ENCODE measurements around the gene DPH5.

DPH5 gene

GRCh38 chr1:101030881-101031280, 5.3 kb upstream of the DPH5 start:
- no peak for DNase-seq (ENCODE audit: low read depth, low spot score)

DNA sequence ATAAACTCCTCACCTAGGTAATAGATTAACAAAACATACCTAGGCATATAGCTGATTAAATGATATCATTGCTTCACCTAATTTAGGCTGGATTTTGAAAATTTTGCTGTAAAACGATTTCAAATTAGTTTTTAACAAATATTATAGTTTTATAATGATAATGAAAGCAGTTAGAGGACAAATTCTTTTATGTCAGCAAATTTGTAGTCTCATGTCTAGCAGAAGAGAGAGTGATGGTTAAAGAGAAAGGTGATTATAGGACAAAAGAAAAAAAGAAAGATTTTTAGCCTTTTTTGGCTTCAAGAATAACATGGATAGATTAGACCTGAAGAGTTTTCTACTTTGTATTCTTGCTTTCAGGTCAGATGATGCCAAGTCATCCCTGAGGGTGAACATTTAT, 3.6 kb upstream of the DPH5 start:
- DNase-seq (ENCODE audit: low read depth, low spot score), result no peak

DNA sequence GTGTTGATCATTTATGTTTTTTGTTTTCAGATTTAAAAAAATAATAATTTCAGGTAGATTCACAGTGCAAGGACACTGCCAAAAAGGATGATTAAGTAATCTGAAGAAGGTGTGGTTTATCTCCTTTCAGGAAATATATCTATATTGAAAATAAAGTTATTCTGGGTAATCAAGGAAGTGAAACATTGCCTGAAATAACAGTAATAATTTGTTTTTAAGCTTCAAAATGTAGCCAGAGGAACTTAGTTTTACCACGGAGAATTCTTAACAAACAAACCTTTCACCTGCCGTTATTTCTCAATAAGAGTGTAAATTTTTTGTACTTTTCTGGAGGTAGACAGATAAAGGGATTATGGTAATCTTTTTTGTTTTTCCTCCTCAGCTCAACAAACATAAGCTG, 2.9 kb upstream of the DPH5 start:
- DNase-seq (ENCODE audit: low read depth, low spot score), result no peak

DNA sequence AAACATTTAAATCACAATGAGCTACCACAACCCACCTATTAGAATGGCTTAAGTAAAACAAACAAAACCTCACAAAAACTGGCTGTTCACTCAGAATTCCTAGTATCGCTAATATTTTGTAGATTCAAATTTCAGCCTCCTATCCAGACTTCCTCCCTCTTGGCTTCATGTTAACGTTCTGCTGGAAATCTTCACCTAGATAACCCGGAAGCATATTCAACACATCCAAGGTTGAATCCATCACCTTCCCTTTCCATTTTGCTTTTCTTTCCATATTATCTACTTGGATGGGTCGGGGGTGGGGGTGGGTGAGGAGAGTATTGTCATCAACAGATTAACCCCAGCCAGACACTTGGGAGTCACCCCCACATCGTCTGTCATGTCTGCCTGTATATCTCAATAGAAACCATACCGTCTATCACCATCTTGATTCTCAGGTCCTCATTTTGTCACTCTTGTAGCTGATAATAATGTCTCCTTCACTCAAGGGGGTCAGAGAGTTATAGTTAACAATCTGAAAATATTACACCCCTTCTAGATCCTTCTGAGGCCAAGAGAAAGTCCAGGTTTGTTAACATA, 1.7 kb upstream of the DPH5 start:
- DNase-seq (ENCODE audit: low read depth, low spot score), result no peak

GRCh38 chr1:101026430-101026788, 825 bp upstream of the DPH5 start:
- no peak for DNase-seq (ENCODE audit: low read depth, low spot score)

DNA sequence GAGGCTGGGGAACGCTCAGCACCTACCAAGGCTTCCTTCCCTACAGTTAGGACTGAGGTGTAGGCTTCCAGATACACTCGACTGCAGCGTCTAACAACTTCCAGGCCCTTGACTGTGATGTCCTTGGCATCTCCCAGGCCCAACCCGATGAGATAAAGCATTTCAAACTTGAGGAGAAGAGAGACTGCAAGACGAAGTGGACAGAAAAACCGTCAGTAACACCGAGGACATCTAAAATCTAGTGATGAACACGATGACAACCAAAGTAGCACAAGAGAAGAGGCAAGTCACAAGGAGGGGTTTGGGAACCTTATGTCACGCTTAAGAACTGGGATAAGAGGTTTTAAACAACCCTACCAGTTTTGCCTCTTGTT, 314 bp downstream of the DPH5 start:
- DNase-seq (ENCODE audit: low read depth, low spot score), result no peak

- DNase-seq (ENCODE audit: low read depth, low spot score), result no peak
These were observed 3.3 kb downstream of the DPH5 start for GRCh38 chr1:101022294-101022693.

DNA sequence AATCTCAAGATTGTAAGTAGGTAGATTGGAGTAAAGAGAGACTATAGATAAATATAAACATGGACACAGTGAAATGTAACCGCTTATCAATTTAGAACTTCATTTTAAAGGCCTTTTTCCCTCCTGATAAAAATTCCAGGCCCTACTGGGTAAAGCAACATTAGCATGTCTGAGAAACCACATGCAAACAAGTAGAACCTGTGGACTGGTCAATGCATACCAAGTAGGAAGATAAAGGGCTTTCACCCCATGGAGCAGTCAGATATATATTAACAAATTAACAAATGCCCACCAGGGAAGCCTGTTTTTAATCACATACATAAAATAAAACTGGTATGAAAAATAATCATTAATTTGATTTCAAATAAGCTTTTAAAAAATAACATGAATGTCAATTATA, 8.1 kb downstream of the DPH5 start:
- no peak for DNase-seq (ENCODE audit: low read depth, low spot score)

GRCh38 chr1:101013776-101014175, 11.8 kb downstream of the DPH5 start:
- no peak for DNase-seq (ENCODE audit: low read depth, low spot score)

DNA sequence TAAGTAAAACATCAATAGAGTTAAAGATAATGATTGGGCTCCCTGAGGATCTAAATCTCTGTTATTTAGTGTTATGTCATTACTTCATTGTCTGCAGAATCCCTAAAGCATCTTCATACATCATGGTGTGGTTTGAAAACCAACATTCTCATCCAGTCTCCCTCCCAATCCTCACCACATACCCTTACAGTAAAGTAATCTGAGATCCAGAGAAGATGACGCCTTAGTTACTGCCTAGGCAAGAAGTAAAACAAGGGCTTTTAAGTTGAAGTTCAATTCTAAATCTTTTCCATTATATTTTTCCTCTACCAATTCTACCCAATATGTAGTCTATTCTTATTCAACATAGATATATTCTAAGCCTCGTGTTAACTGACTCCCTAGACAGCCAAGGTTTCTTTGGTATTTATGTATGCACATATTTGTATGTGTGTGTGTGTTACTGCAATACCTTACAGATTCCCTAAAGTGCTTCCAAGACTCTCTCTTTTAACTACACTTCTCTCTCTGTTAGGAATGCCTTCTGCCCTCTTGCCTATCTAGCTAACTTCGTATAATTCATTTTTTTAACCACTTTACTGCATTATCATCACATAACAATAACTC, 17.3 kb downstream of the DPH5 start:
- DNase-seq (ENCODE audit: low read depth, low spot score), result no peak

DNA sequence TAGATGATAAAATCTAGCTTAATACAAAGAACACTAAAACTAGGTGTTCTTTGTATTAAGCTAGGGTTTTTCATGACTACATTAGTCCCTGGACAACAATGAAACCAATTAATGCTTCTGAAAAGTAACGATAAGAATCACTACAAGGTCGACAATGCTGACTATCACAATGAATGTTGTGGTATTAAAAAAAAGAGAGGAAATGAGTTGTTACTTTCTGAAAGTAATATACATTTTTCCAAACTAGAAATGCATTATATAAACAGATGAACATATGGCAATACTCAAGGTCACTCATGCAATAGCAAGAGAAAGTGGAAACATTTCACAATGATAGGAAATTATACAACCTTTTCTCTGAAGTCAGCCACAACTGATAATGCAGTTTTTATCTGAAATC, 19.0 kb downstream of the DPH5 start:
- DNase-seq (ENCODE audit: low read depth, low spot score), result no peak

- no peak for DNase-seq (ENCODE audit: low read depth, low spot score)
These were observed 19.7 kb downstream of the DPH5 start for GRCh38 chr1:101005871-101006270.

GRCh38 chr1:101005183-101005582, 20.4 kb downstream of the DPH5 start:
- DNase-seq (ENCODE audit: low read depth, low spot score), result no peak

DNA sequence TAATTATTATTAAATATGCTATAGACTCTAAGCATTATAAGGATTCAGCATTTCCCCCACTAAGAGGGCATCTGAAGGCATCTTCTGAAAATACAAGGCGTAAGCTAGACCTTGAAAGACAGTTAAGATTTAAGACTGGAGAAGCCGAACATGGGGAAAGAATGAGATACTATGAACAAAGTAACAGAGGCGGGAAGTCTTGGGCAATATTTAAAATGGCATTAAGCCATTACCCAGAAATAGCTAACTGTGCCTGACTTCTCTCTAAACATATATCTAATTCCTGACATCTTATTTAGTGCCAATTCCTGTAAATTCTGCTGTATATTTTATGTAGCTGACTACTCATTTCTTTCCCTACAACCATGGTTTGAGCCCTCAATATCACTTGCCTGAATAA, 20.9 kb downstream of the DPH5 start:
- no peak for DNase-seq (ENCODE audit: low read depth, low spot score)

- DNase-seq (ENCODE audit: low read depth, low spot score), result no peak
These were observed 21.5 kb downstream of the DPH5 start for GRCh38 chr1:101004061-101004460.

DNA sequence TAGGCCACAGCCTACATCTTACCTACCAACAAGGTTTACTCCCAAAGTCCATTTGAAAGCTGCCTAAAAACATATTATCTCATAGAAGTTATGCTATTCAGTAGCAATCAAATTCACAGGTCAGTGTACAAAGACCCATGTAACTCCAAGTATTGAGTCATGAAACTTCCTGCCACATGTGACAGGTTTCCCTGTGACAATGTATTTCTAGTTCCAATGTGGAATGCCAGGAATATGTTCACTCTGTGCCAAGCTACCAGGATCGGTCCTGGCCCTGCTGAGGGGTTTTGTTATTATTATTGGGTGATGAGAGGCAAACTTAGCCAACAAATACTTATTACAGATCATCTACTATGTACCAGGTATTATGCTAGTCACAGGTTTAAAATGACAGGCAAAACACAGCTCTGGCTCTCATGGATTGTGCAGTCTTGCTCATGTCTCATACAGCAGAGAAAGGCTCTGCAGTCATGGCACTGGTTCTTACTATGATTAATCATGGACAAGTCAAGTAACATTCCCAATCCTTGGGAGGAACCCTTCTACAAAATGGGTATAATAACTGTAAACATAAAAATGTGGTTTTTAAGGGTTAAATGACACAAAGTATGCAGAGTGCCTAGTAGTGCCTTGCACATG, 22.5 kb downstream of the DPH5 start:
- DNase-seq (ENCODE audit: low read depth, low spot score), result no peak

GRCh38 chr1:101002551-101002950, 23.0 kb downstream of the DPH5 start:
- DNase-seq (ENCODE audit: low read depth, low spot score), result no peak

- DNase-seq (ENCODE audit: low read depth, low spot score), result no peak
These were observed 25.3 kb downstream of the DPH5 start for GRCh38 chr1:101000131-101000873.

- no peak for DNase-seq (ENCODE audit: low read depth, low spot score)
These were observed 27.2 kb downstream of the DPH5 start for GRCh38 chr1:100998426-100998825.

- DNase-seq (ENCODE audit: low read depth, low spot score), result no peak
These were observed 30.2 kb downstream of the DPH5 start for GRCh38 chr1:100995198-100995988.

GRCh38 chr1:100989306-100990077, 36.1 kb downstream of the DPH5 start:
- no peak for DNase-seq (ENCODE audit: low read depth, low spot score)

All from brain pericyte (primary cell).